Small intestine (tissue), 7 donors: ENCODE measurements around the gene GNB5. TPM values are rescaled to one million over a fixed set of nuclear protein-coding genes. Genes with fewer than 3 reads are reported as not detected.

Experiments
- DNase-seq, 2 donors: peaks; one replicate each; pipeline versions ENCODE4 v3.0.0 to v3.0.0-alpha.2; 2013
- FAIRE-seq: peaks from 2 replicates; lab custom pipeline; 2012; peaks lifted over from hg19 to GRCh38; lab: Jason Lieb, UNC
- H3K27ac ChIP-seq, 3 donors: one replicate each; pipeline ENCODE4 v1.5.1; 2013; ENCODE audit warnings: low read length in 2 of 3, mild to moderate bottlenecking in 2 of 3, control low read depth in 1 of 3, inconsistent platforms in 1 of 3, low read depth in 1 of 3, moderate library complexity in 1 of 3
- H3K27me3 ChIP-seq, 3 donors: one replicate each; pipeline ENCODE4 v1.6.1; 2013; ENCODE audit warnings: low read length in 3 of 3, inconsistent platforms in 1 of 3; ENCODE audit not compliant: control insufficient read depth in 3 of 3, insufficient read depth in 3 of 3
- H3K36me3 ChIP-seq, 3 donors: one replicate each; pipeline ENCODE4 v1.6.1; 2013; ENCODE audit warnings: low read length in 3 of 3, inconsistent platforms in 1 of 3, low read depth in 1 of 3, mild to moderate bottlenecking in 1 of 3, moderate library complexity in 1 of 3; ENCODE audit not compliant: control insufficient read depth in 3 of 3, insufficient read depth in 2 of 3
- H3K4me1 ChIP-seq, 3 donors: one replicate each; pipeline ENCODE4 v1.6.1; 2013; ENCODE audit warnings: low read length in 2 of 3, inconsistent platforms in 1 of 3, low read depth in 1 of 3, mild to moderate bottlenecking in 1 of 3, moderate library complexity in 1 of 3; ENCODE audit not compliant: control insufficient read depth in 3 of 3, insufficient read depth in 2 of 3
- H3K4me3 ChIP-seq, 3 donors: one replicate each; pipeline ENCODE4 v1.5.1; 2013; ENCODE audit warnings: low read length in 3 of 3, control low read depth in 1 of 3, inconsistent platforms in 1 of 3, low read depth in 1 of 3, mild to moderate bottlenecking in 1 of 3, moderate library complexity in 1 of 3
- H3K9me3 ChIP-seq, 2 donors: one replicate each; pipeline ENCODE4 v1.6.1; 2013; ENCODE audit warnings: low read depth in 1 of 2, low read length in 1 of 2; ENCODE audit not compliant: control insufficient read depth in 2 of 2, insufficient read depth in 1 of 2
- WGBS, 3 donors: extraction: QIAGEN DNeasy Blood & Tissue Kit; methylation state at CpG; one replicate each; pipeline ENCODE4 v1.1.7; 2013; 5-methylcytosine and 5-hydroxymethylcytosine counted together
- polyA plus RNA-seq, 4 donors: library from polyadenylated mRNA; stranded (reverse) in 3 of 4; unstranded in 1 of 4; fragments of 200-250 nt in 3 of 4; fragments of 120-200 nt in 1 of 4; gene quantifications; one replicate each; pipeline versions ENCODE4 v1.2.1 to v1.2.3, GENCODE V29; 2013
- donor health status: healthy with polysubstance abuse.
- donor health status: control.
- donor health status: control.
- donor health status: Bipolar disorder and iron deficiency.
- donor health status: healthy.

Gene GNB5
- polyA plus RNA-seq, 4 donors = 1.3 to 10.0 (median 2.9) TPM

DNA sequence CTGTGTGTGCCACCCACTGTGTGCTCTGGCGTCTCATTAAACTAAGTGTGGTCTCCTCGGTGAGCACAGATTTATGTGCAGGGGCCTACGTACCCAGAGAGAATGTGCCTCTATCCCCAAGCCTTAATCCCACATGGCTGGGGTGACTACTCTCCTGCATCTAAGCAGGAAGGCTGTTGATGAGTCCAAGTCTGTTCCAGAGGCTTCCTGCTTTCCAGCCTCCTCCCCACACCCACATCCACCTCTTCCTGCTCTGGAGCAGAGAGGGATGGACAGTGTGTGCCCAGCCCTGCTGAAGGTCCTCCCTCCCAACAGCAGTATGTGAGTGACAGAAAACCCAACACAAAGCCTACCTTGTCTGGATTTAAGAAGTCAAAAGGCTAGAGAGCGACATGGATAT is 39.8 kb downstream of the GNB5 start:
- Histone ChIP-seq H3K9me3 (no peaks in the 10 kb centered on the region), H3K4me3 (no peak overlapping the region), H3K27ac (no peak overlapping the region), H3K36me3 (peaks cover 0 to 3% (median 0%) of the 10 kb centered on the region in 3 donors), H3K4me1 (no peaks in the 10 kb centered on the region), H3K27me3 (no peaks in the 10 kb centered on the region)
- 88 to 96% (median 94%) methylated on average over 4 of the region's 4 CpGs for WGBS, 3 donors
- FAIRE-seq (no peak), DNase-seq (no peak)

- no peak for DNase-seq
- no peak for FAIRE-seq
- WGBS, 3 donors = 90 to 95% (median 94%) methylated on average over 4 of the region's 4 CpGs
- no peak overlapping the region for H3K27ac ChIP-seq
- H3K4me3 ChIP-seq = no peak overlapping the region
- H3K4me1 ChIP-seq = no peaks in the 10 kb centered on the region
- peaks cover 0 to 3% (median 0%) of the 10 kb centered on the region in 3 donors for H3K36me3 ChIP-seq
- H3K27me3 ChIP-seq = no peaks in the 10 kb centered on the region
- H3K9me3 ChIP-seq = no peaks in the 10 kb centered on the region
These were observed 40.3 kb downstream of the GNB5 start for GRCh38 chr15:52150871-52151270.

- Histone ChIP-seq H3K27ac (no peak overlapping the region), H3K36me3 (peaks cover 0 to 3% (median 0%) of the 10 kb centered on the region in 3 donors), H3K4me3 (no peak overlapping the region), H3K4me1 (no peaks in the 10 kb centered on the region), H3K9me3 (no peaks in the 10 kb centered on the region), H3K27me3 (no peaks in the 10 kb centered on the region)
- FAIRE-seq (no peak), DNase-seq (no peak)
- WGBS, 3 donors = 57 to 76% (median 68%) methylated on average over 9 of the region's 9 CpGs
These were observed 41.0 kb downstream of the GNB5 start for GRCh38 chr15:52150043-52150825.

DNA sequence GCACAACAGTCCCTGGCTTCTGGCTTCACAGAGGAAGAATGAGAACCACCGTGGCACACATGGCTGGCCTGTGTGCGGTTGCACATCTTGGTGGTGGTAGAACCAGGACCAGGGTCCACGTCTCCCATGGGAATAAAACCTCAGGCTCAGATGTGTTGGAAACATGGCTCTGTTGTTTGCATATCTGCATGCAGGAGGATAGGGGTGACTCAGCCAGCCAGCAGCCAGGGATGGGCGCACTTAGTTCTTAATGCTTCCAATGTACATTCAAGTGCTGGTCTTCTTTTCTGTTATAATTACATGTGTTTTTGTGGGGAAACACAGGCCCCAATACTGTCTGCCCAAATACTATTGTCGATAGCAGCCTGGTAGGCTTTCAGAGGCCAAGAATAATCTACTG is 42.8 kb downstream of the GNB5 start:
- DNase-seq (no peak), FAIRE-seq (no peak)
- H3K9me3 ChIP-seq = no peaks in the 10 kb centered on the region
- peaks cover 0 to 5% (median 3%) of the 10 kb centered on the region in 3 donors for H3K36me3 ChIP-seq
- H3K27me3 ChIP-seq = no peaks in the 10 kb centered on the region
- H3K4me3 ChIP-seq = no peak overlapping the region
- no peak overlapping the region for H3K27ac ChIP-seq
- 94% methylated on average over 5 of the region's 5 CpGs for WGBS, 3 donors
- no peaks in the 10 kb centered on the region for H3K4me1 ChIP-seq

DNA sequence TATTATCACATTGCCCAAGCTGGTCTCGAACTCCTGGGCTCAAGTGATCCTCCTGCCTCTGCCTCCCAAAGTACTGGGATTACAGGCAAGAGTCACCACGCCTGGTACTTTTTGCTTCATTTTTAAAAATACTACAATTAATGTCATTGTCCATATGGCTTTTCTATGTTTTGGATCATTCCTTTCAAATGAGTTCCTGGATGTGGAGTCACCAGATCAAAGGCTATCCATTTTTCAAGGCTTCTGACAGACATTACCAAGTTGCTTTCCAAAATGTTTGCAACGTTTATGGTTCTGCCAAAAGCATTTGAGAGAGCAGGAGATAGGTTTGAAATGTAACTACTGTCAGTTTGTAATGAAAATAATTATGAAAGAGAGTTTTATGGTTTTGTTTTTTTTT is 44.4 kb downstream of the GNB5 start:
- FAIRE-seq (no peak), DNase-seq (no peak)
- H3K4me1 ChIP-seq = no peaks in the 10 kb centered on the region
- H3K27me3 ChIP-seq = no peaks in the 10 kb centered on the region
- 81 to 87% (median 83%) methylated on average over 3 of the region's 3 CpGs for WGBS, 3 donors
- H3K9me3 ChIP-seq = no peaks in the 10 kb centered on the region
- H3K36me3 ChIP-seq = peaks cover 0 to 5% (median 3%) of the 10 kb centered on the region in 3 donors
- H3K4me3 ChIP-seq = no peak overlapping the region
- no peak overlapping the region for H3K27ac ChIP-seq

DNA sequence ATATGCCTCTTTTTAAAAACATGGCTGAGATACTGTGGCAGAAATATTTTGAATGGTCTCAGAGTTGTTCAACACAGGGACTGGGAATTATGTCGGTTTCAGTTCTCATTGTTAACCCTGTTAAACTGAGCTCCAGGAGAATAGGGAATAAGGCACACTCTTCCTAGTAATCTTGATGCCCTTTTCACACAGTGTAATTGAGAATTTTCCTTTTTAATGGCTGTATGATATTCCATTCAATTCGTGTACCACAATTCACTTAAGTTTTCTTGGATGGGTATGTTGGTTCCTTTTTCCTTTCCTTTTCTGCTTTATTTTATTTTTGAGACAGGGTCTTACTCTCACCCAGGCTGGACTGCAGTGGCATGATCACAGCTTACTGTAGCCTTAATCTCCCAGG is 44.9 kb downstream of the GNB5 start:
- H3K27ac ChIP-seq = no peak overlapping the region
- no peaks in the 10 kb centered on the region for H3K4me1 ChIP-seq
- no peak for FAIRE-seq
- no peak overlapping the region for H3K4me3 ChIP-seq
- no peak for DNase-seq
- H3K9me3 ChIP-seq = no peaks in the 10 kb centered on the region
- H3K27me3 ChIP-seq = no peaks in the 10 kb centered on the region
- 86 to 96% (median 93%) methylated on average over 2 of the region's 2 CpGs for WGBS, 3 donors
- H3K36me3 ChIP-seq = peaks cover 0 to 3% (median 3%) of the 10 kb centered on the region in 3 donors

DNA sequence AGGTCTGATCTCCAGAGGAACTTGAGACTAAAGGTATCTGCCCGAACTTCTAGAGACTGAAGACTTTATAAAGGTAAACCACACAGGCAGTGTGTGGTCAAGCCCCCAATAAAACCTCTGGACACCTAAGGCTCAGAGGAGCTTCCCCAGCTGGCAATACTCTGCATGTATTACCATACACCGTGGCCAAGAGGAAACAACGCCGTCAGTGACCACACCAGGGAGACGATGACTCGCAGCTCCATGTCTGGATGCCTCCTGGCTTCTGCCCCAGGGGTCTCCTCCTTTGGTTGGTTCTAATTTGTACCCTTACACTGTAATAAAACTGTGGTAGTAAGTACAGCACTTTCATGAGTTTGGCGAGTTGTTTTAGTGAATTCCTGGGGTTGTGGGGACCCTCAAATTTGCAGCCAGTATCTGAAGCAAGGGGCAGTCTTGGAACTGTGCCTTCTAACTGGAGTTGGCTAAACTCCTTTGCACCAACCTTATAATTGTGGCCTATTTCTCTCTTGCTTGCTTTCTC is 46.5 kb downstream of the GNB5 start:
- H3K27me3 ChIP-seq = no peaks in the 10 kb centered on the region
- FAIRE-seq (no peak), DNase-seq (no peak)
- peaks cover 0 to 5% (median 3%) of the 10 kb centered on the region in 3 donors for H3K36me3 ChIP-seq
- no peak overlapping the region for H3K4me3 ChIP-seq
- WGBS, 3 donors = 91 to 97% (median 91%) methylated on average over 7 of the region's 7 CpGs
- H3K4me1 ChIP-seq = no peaks in the 10 kb centered on the region
- no peak overlapping the region for H3K27ac ChIP-seq
- no peaks in the 10 kb centered on the region for H3K9me3 ChIP-seq

DNA sequence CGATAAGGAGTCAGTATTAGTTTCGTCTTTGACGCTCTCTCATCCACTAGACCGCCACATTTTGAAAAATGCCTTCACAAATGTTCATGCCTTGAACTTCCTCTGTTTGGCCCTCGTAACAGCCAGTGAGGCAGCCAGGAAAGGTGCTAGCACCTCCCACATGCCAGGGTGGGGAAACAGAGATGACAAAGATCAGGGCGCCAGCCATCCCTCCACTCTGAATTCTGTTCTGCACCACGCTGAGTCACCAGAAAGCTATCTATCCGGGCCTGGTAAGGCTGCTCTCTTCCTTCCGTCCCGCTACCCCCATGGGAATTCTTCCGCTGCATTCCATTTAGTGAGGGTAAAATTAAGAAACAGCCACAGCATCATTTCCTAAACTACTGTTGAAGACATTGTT is 47.3 kb downstream of the GNB5 start:
- Histone ChIP-seq H3K4me3 (no peak overlapping the region), H3K36me3 (peaks cover 0 to 5% (median 3%) of the 10 kb centered on the region in 3 donors), H3K9me3 (no peaks in the 10 kb centered on the region), H3K4me1 (no peaks in the 10 kb centered on the region), H3K27ac (no peak overlapping the region), H3K27me3 (no peaks in the 10 kb centered on the region)
- DNase-seq = no peak
- 82 to 86% (median 83%) methylated on average over 11 of the region's 11 CpGs for WGBS, 3 donors
- no peak for FAIRE-seq
